ENCODE data around the gene PLAAT3. TPM values are rescaled to one million over a fixed set of nuclear protein-coding genes. Genes with fewer than 3 reads are reported as not detected.
"Not testable (repeated sequence)": the region's sequence is repeated elsewhere in the genome, so short reads cannot be mapped to it uniquely, and the experiment has no call there.

The PLAAT3 gene
- polyA plus RNA-seq, 1 experiment: 8.1 TPM

DNA sequence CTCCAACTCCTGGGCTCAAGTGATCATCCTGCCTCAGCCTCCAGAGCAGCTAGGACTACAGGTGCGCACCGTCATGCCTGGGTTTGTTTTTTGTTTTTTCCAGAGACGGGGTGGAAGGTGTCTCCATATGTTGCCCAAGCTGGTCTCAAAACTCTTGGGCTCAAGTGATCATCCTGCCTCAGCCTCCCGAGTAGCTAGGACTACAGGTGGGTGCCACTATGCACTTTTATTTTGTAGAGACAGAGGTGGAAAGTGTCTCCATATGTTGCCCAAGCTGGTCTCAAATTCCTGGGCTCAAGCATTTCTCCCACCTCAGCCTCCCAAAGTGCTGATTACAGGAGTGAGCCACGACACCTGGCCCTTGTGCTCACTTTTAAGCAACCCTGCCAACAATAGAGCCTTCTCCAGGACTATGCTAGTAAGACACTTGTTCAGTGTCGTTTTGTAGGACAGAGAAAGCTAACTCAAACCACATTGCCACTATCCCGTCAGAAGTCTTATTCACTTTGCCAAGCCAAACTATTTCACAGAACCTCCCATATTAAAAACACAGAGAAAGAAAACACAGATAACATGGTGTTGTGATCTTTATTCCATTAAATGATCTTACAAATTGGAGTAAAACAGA, 9.4 kb upstream of the PLAAT3 start:
- no peak overlapping the region for H3K4me3 ChIP-seq (ENCODE audit: low read depth, low read length)
- ChIA-PET POLR2A (no interaction called here), CTCF (interaction anchor here (0.6 to 1.7 kb wide), 2 partner anchors 12 to 37 kb away, joined by 4 to 5 read pairs; no protein-coding TSS in a partner anchor)
- no peak for DNase-seq (ENCODE audit: low read depth, low spot score)
- H3K9me3 ChIP-seq (ENCODE audit: control insufficient read depth, insufficient read depth, low read length): no peaks in the 10 kb centered on the region
- TF ChIP-seq, protein P1, sequence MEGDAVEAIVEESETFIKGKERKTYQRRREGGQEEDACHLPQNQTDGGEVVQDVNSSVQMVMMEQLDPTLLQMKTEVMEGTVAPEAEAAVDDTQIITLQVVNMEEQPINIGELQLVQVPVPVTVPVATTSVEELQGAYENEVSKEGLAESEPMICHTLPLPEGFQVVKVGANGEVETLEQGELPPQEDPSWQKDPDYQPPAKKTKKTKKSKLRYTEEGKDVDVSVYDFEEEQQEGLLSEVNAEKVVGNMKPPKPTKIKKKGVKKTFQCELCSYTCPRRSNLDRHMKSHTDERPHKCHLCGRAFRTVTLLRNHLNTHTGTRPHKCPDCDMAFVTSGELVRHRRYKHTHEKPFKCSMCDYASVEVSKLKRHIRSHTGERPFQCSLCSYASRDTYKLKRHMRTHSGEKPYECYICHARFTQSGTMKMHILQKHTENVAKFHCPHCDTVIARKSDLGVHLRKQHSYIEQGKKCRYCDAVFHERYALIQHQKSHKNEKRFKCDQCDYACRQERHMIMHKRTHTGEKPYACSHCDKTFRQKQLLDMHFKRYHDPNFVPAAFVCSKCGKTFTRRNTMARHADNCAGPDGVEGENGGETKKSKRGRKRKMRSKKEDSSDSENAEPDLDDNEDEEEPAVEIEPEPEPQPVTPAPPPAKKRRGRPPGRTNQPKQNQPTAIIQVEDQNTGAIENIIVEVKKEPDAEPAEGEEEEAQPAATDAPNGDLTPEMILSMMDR (IDR thresholded peaks at IDR 0.05; ENCODE audit: low read depth, low read length): no peak
- no peak overlapping the region for H3K27ac ChIP-seq (ENCODE audit: low read depth, low read length)
- no peaks in the 10 kb centered on the region for H3K27me3 ChIP-seq (ENCODE audit: control insufficient read depth, insufficient read depth, low read length)

DNA sequence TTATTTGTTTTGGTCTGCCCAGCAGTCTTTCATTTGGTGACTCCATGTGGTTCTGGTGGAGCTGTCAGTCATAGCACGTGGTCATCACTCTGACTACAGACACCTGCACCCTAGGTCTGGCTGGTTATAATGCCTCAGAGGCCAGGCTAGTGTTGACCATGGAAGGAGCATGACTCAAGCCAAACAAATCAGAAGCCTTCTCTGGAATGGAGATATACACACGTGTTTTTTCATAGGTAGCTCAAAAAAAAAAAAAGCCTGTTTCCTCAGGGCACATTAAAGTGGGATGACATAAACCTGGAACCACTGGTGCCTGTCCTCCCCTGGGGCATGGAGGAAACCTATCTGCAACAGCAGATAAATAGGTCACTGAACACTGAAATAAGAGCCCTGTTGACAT, 8.1 kb upstream of the PLAAT3 start:
- Histone ChIP-seq H3K9me3 (ENCODE audit: control insufficient read depth, insufficient read depth, low read length) (no peaks in the 10 kb centered on the region), H3K4me3 (ENCODE audit: low read depth, low read length) (no peak overlapping the region), H3K27me3 (ENCODE audit: control insufficient read depth, insufficient read depth, low read length) (no peaks in the 10 kb centered on the region), H3K27ac (ENCODE audit: low read depth, low read length) (no peak overlapping the region)
- no peak for DNase-seq (ENCODE audit: low read depth, low spot score)
- ChIA-PET POLR2A (interaction anchor here (0.6 kb wide), 1 partner anchor 143 kb away, joined by 3 read pairs; no protein-coding TSS in a partner anchor), CTCF (interaction anchor here (0.6 to 1.3 kb wide), 3 partner anchors 13 to 143 kb away, joined by 3 to 11 read pairs (median 4); no protein-coding TSS in a partner anchor)
- TF ChIP-seq, protein P1 (IDR thresholded peaks at IDR 0.05; ENCODE audit: low read depth, low read length): no peak

DNA sequence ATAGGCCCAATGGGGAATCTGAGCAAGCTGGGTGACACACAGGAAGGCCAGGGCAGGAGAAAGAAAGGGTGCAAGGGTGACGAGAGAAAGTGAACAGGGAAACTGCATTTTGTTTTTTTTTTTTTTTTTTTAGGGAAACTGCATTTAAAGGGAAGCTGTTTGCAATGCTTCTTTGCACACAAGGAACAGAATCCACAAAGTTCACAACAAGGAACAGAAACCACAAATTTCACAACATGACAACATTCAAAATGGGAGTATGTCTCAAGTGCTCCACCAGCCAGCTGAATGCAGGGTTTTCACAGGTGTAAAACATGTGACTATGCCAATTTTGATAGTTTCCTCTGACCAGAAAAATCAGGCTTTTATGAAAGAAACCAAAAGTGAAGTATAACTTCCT, 6.8 kb upstream of the PLAAT3 start:
- Histone ChIP-seq H3K4me3 (ENCODE audit: low read depth, low read length) (no peak overlapping the region), H3K27ac (ENCODE audit: low read depth, low read length) (no peak overlapping the region), H3K27me3 (ENCODE audit: control insufficient read depth, insufficient read depth, low read length) (no peaks in the 10 kb centered on the region), H3K9me3 (ENCODE audit: control insufficient read depth, insufficient read depth, low read length) (no peaks in the 10 kb centered on the region)
- TF ChIP-seq, protein P1 (IDR thresholded peaks at IDR 0.05; ENCODE audit: low read depth, low read length): no peak
- ChIA-PET CTCF (interaction anchor here (0.6 to 1.0 kb wide), 2 partner anchors 142 to 714 kb away, joined by 3 read pairs; no protein-coding TSS in a partner anchor), POLR2A (no interaction called here)
- no peak for DNase-seq (ENCODE audit: low read depth, low spot score)

DNA sequence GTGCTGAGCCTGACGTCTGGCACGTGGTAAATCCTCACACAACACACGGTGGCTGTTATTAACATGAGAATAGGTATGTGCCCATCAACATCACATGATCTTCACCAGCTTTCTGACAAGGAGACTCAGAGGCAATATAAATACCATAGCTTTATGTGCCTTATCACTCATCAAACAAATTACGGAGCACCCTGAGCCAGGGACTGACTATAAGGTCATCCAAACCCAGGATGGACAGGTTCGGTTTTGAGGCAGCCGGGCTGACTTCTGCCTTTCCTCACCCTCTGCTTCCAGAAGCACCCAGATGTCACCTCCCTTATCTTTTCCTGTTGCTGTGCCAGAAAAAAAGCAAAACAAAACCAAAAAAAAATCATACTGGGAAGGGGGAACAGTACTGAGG, 5.7 kb upstream of the PLAAT3 start:
- TF ChIP-seq, protein P1 (IDR thresholded peaks at IDR 0.05; ENCODE audit: low read depth, low read length): no peak
- DNase-seq (ENCODE audit: low read depth, low spot score): no peak
- Histone ChIP-seq H3K27ac (ENCODE audit: low read depth, low read length) (no peak overlapping the region), H3K9me3 (ENCODE audit: control insufficient read depth, insufficient read depth, low read length) (no peaks in the 10 kb centered on the region), H3K27me3 (ENCODE audit: control insufficient read depth, insufficient read depth, low read length) (no peaks in the 10 kb centered on the region), H3K4me3 (ENCODE audit: low read depth, low read length) (no peak overlapping the region)
- ChIA-PET POLR2A (no interaction called here), CTCF (interaction anchor here (0.7 kb wide), 1 partner anchor 139 kb away, joined by 3 read pairs; no protein-coding TSS in a partner anchor)

DNA sequence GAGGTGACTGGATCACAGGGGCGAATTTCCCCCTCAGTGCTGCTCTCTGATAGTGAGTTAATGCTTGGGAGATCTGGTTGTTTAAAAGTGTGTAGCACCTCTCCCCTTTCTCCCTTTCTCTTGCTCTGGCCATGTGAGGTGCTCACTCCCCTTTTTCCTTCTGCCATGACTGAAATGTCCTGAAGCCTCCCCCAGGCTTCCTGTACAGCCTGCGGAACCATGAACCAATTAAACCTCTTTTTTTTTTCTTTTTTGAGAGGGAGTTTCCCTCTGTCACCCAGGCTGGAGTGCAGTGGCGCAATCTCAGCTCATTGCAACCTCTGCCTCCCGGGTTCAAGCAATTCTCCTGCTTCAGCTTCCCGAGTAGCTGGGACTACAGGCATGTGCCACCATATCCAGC, 3.5 kb upstream of the PLAAT3 start:
- not testable (repeated sequence) for H3K27me3 ChIP-seq (ENCODE audit: control insufficient read depth, insufficient read depth, low read length); DNase-seq (ENCODE audit: low read depth, low spot score); H3K4me3 ChIP-seq (ENCODE audit: low read depth, low read length); H3K27ac ChIP-seq (ENCODE audit: low read depth, low read length); H3K9me3 ChIP-seq (ENCODE audit: control insufficient read depth, insufficient read depth, low read length)
- ChIA-PET POLR2A (interaction anchor here (0.6 kb wide), 1 partner anchor 376 kb away, joined by 6 read pairs; no protein-coding TSS in a partner anchor), CTCF (interaction anchor here (0.6 to 1.1 kb wide), 2 partner anchors 16 to 21 kb away, joined by 4 read pairs; no protein-coding TSS in a partner anchor)

Data from AG04450 (cell line).